Thyroid gland (tissue), 4 donors: ENCODE data around the gene ABCF2. TPM values are rescaled to one million over a fixed set of nuclear protein-coding genes. Genes with fewer than 3 reads are reported as not detected.

Source experiments
- DNase-seq, 2 donors: peaks; one replicate each; pipeline ENCODE4 v3.0.0-alpha.2; 2019
- H3K27ac ChIP-seq, 3 donors: fragments of 200-600 bp; sonication (generic); 1 replicate in 2 of 3; 2 replicates in 1 of 3; pipeline ENCODE4 v1.5.1; 2016 to 2019; ENCODE audit warnings: mild to moderate bottlenecking in 1 of 3, moderate library complexity in 1 of 3
- H3K27me3 ChIP-seq: fragments of 200-600 bp; sonication (generic); one replicate; pipeline ENCODE4 v1.5.1; 2019
- H3K36me3 ChIP-seq, 2 donors: fragments of 200-600 bp; sonication (generic); one replicate each; pipeline ENCODE4 v1.5.1; 2016 to 2019
- H3K4me1 ChIP-seq, 2 donors: fragments of 200-600 bp; sonication (generic); one replicate each; pipeline ENCODE4 v1.5.1; 2017 to 2019
- H3K4me3 ChIP-seq, 3 donors: fragments of 200-600 bp; sonication (generic); replicated peaks in 1 of 3; 1 replicate in 2 of 3; 2 replicates in 1 of 3; pipeline ENCODE4 v1.5.1; 2016; ENCODE audit warnings: mild to moderate bottlenecking in 1 of 3
- H3K9me3 ChIP-seq: fragments of 200-600 bp; sonication (generic); one replicate; pipeline ENCODE4 v1.5.1; 2017
- POLR2A ChIP-seq, 2 donors: fragments of 450-650 bp; IDR thresholded peaks; one replicate each; pipeline ENCODE4 v1.6.1; 2017; ENCODE audit warnings: antibody characterized with exemption in 2 of 2, mild to moderate bottlenecking in 2 of 2, moderate library complexity in 1 of 2
- WGBS, 2 donors: methylation state at CpG; one replicate each; pipeline ENCODE4 v1.1.5; 2017; 5-methylcytosine and 5-hydroxymethylcytosine counted together
- intact Hi-C: fragments of 100-400 bp; cut with DNase I; formaldehyde crosslinking; loops from one replicate; pipeline ENCODE4 v1.15.1; 2023
- total RNA-seq, 4 donors: library from RNA; depleted of rRNA; stranded (reverse); fragments of >200 nt; gene quantifications; one replicate each; pipeline ENCODE4 v1.2.3, GENCODE V29; 2016
- TF ChIP-seq, protein P1 (sequence below), 6 experiments: fragments of 200-600 bp in 3 of 6; fragments of 450-650 bp in 3 of 6; sonication (generic) in 3 of 6; IDR thresholded peaks; one replicate each; pipeline ENCODE4 v1.5.1; 2016 to 2019; ENCODE audit warnings: antibody characterized with exemption in 6 of 6, mild to moderate bottlenecking in 2 of 6, inconsistent platforms in 1 of 6, moderate library complexity in 1 of 6

The ABCF2 gene
- total RNA-seq, 4 donors from 2014 or later: 23.8 to 39.4 (median 34.1) TPM

DNA sequence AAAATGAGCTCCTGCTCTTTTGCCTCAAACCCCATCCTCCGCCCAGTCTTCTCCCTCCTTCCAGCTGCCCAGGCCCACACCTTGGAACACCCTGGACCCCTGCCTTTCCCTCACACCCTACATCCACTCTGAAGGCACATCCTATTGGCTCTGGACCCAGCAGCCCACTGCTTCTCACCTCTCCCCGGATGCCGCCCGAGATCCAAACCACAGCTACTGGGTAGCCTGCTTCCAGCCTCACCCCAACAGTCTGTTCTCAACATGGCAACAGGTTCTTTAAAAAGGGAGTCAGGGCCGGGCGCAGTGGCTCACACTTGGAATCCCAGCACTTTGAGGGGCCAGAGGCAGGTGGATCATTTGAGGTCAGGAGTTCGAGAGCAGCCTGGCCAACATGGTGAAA is 31.0 kb upstream of the ABCF2 start:
- no peak for TF ChIP-seq POLR2A (IDR thresholded peaks at IDR 0.05)
- TF ChIP-seq, protein P1, sequence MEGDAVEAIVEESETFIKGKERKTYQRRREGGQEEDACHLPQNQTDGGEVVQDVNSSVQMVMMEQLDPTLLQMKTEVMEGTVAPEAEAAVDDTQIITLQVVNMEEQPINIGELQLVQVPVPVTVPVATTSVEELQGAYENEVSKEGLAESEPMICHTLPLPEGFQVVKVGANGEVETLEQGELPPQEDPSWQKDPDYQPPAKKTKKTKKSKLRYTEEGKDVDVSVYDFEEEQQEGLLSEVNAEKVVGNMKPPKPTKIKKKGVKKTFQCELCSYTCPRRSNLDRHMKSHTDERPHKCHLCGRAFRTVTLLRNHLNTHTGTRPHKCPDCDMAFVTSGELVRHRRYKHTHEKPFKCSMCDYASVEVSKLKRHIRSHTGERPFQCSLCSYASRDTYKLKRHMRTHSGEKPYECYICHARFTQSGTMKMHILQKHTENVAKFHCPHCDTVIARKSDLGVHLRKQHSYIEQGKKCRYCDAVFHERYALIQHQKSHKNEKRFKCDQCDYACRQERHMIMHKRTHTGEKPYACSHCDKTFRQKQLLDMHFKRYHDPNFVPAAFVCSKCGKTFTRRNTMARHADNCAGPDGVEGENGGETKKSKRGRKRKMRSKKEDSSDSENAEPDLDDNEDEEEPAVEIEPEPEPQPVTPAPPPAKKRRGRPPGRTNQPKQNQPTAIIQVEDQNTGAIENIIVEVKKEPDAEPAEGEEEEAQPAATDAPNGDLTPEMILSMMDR (IDR thresholded peaks at IDR 0.05): no peak
- H3K27me3 ChIP-seq: no peaks in the 10 kb centered on the region
- no peak overlapping the region for H3K4me3 ChIP-seq
- DNase-seq: no peak
- WGBS, 2 donors: 91 to 92% methylated on average over 7 of the region's 7 CpGs
- H3K9me3 ChIP-seq: no peaks in the 10 kb centered on the region
- H3K27ac ChIP-seq: no peak overlapping the region
- intact Hi-C loops: no loop called here
- H3K36me3 ChIP-seq: no peaks in the 10 kb centered on the region
- peaks cover 0 to 3% of the 10 kb centered on the region in 2 donors for H3K4me1 ChIP-seq

DNA sequence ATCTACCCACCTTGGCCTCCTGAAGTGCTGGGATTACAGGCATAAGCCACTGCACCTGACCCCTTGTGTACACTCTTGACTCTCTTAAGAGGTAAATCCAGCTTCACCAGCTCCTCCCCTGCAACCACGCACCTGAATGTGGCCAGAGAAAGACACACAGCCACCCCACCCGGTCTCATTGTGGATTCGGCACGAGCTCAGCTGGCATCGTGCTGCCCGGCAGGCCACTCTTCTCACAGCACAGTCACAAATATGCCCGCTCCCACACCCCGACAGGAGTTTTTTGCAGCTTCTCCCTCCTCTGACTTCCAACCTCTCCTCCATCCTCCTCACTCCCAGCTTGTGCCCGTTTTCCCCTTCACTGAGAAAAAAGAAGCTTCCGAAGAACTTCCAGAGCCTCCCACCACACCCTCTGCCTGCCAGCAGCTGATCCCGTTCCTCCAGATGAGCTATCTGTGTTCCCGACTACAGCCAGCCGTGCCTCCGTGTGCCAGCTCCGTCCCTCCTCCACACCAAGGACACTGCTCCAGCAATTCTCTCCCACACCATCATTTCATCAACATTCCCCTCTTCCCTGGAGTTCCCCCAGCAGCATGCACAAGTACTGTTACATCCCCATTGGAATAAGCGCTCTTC is 29.5 kb upstream of the ABCF2 start:
- no peak for TF ChIP-seq POLR2A (IDR thresholded peaks at IDR 0.05)
- TF ChIP-seq, protein P1 (IDR thresholded peaks at IDR 0.05): no peak
- 53% methylated on average over 16 of the region's 16 CpGs for WGBS, 2 donors
- DNase-seq: no peak
- intact Hi-C loops: no loop called here
- Histone ChIP-seq H3K27me3 (no peaks in the 10 kb centered on the region), H3K36me3 (no peaks in the 10 kb centered on the region), H3K4me3 (no peak overlapping the region), H3K27ac (no peak overlapping the region), H3K9me3 (no peaks in the 10 kb centered on the region), H3K4me1 (peaks cover 4 to 13% of the 10 kb centered on the region in 2 donors)

DNA sequence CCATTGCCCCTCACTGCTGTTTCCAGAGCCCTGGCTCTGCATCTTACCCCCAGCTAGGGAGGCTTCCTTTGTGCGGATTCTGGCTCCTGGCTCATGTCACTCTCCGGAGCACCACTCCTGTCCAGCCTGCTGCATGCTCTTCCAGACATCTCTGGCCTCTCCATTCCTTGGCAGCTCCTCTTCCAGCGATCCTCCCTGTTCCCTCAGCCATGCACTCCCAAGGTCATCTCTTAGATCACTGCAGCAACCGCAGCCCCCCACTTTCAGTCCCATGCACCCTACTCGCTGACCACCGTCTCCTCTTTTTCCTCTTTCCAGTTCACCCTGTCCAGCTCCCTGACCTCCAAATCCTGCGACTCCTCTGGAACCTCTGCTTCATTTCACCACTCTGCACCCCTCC is 28.4 kb upstream of the ABCF2 start:
- peaks cover 13 to 24% of the 10 kb centered on the region in 2 donors for H3K4me1 ChIP-seq
- 75 to 79% methylated on average over 7 of the region's 7 CpGs for WGBS, 2 donors
- H3K36me3 ChIP-seq: no peaks in the 10 kb centered on the region
- DNase-seq: no peak
- TF ChIP-seq, protein P1 (IDR thresholded peaks at IDR 0.05): no peak
- no peak for TF ChIP-seq POLR2A (IDR thresholded peaks at IDR 0.05)
- no peak overlapping the region for H3K4me3 ChIP-seq
- no peaks in the 10 kb centered on the region for H3K27me3 ChIP-seq
- intact Hi-C loops: no loop called here
- no peaks in the 10 kb centered on the region for H3K9me3 ChIP-seq
- H3K27ac ChIP-seq: no peak overlapping the region

DNA sequence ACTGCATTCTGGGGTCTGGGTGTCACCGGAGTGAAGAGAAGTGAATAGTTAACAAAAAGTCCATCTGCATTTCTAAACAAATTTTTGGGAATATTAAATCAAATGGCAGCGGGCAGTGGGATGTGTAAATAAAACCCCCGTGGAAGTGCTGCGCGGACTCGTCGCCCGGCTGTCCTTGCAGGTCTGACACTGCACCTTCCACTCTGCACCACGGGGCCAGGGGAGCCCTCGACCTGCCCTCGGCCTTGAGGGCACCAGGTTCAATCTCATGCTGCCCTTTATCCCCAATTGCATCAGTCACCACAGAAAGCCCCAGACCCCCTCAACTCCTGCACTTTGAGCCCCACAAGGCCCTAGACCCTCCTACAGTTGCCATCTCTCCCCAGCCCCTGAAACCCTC is 27.8 kb upstream of the ABCF2 start:
- TF ChIP-seq POLR2A (IDR thresholded peaks at IDR 0.05): no peak
- TF ChIP-seq, protein P1 (IDR thresholded peaks at IDR 0.05): no peak
- Histone ChIP-seq H3K4me3 (no peak overlapping the region), H3K9me3 (no peaks in the 10 kb centered on the region), H3K27ac (no peak overlapping the region), H3K27me3 (no peaks in the 10 kb centered on the region), H3K36me3 (no peaks in the 10 kb centered on the region), H3K4me1 (peaks cover 15 to 29% of the 10 kb centered on the region in 2 donors)
- intact Hi-C loops: no loop called here
- no peak for DNase-seq
- WGBS, 2 donors: 86 to 87% methylated on average over 11 of the region's 11 CpGs

DNA sequence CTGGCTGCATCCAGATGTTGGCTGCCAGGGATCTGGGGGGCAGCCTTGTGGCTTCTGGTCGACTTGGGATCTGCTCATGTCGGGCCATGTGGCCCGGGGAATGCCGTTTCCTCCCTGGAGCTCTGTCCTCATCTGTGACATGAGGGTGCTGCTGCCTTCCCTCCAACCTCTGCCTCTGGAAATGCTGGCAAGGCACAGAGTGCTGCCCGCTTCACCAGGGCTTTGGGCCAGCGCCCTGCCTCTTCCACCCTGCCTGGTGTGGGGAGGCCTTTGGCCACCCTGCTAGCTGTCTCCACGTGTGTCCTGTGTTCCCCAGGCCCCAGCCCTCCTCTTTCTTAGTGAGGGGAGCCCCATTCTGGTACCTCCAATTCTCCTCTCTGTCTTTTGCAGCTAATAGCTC is 27.3 kb upstream of the ABCF2 start:
- Histone ChIP-seq H3K4me1 (peaks cover 20 to 35% of the 10 kb centered on the region in 2 donors), H3K4me3 (no peak overlapping the region), H3K36me3 (no peaks in the 10 kb centered on the region), H3K9me3 (no peaks in the 10 kb centered on the region), H3K27me3 (no peaks in the 10 kb centered on the region), H3K27ac (no peak overlapping the region)
- no peak for DNase-seq
- 75 to 89% methylated on average over 7 of the region's 7 CpGs for WGBS, 2 donors
- TF ChIP-seq POLR2A (IDR thresholded peaks at IDR 0.05): no peak
- TF ChIP-seq, protein P1 (IDR thresholded peaks at IDR 0.05): no peak
- intact Hi-C loops: no loop called here
